ENCODE data around the gene P3H2.

DNA sequence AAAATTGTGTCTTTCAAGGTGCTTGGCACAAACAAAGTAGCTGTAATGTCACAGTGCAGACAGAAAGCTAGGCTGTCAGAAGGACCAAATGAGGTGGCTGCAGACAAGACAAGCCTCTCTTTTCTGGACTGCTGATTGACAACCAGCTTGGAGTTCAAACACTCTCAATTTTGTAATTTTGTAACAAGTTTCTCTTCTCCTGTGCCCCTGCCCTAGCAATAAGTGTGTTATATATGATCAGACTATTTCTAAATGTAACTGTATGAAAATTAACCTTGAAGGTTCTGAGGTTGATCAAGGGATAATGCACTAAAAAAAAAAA lies 172.0 kb downstream of the P3H2 start:
- TF ChIP-seq, protein P1, sequence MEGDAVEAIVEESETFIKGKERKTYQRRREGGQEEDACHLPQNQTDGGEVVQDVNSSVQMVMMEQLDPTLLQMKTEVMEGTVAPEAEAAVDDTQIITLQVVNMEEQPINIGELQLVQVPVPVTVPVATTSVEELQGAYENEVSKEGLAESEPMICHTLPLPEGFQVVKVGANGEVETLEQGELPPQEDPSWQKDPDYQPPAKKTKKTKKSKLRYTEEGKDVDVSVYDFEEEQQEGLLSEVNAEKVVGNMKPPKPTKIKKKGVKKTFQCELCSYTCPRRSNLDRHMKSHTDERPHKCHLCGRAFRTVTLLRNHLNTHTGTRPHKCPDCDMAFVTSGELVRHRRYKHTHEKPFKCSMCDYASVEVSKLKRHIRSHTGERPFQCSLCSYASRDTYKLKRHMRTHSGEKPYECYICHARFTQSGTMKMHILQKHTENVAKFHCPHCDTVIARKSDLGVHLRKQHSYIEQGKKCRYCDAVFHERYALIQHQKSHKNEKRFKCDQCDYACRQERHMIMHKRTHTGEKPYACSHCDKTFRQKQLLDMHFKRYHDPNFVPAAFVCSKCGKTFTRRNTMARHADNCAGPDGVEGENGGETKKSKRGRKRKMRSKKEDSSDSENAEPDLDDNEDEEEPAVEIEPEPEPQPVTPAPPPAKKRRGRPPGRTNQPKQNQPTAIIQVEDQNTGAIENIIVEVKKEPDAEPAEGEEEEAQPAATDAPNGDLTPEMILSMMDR (IDR thresholded peaks at IDR 0.05; ENCODE audit: low read depth, low read length): no peak
- TF ChIP-seq, protein P2, sequence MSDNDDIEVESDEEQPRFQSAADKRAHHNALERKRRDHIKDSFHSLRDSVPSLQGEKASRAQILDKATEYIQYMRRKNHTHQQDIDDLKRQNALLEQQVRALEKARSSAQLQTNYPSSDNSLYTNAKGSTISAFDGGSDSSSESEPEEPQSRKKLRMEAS (IDR thresholded peaks at IDR 0.05; ENCODE audit: low read depth, low read length): no peak
- no peak for TF ChIP-seq POLR2A (IDR thresholded peaks at IDR 0.05; ENCODE audit: extremely low read depth, insufficient read length)
- TF ChIP-seq MYC (IDR thresholded peaks at IDR 0.05; ENCODE audit: low read depth, low read length): no peak

Measured in NB4 (cell line).